ENCODE data around the gene RBBP9.
A peak's percentile ranks its signal among the peaks of the same experiment; 100 is the strongest.
"Not testable (repeated sequence)": the region's sequence is repeated elsewhere in the genome, so short reads cannot be mapped to it uniquely, and the experiment has no call there.

Gene RBBP9

GRCh38 chr20:18507218-18508191 lies 10.5 kb upstream of the RBBP9 start, which contains the start of gene SEC23B:
Gene SEC23B, plus strand, starts transcription at chr20:18507940. Its CDS starts 2,896 bp downstream, at chr20:18510836.
- DNase-seq (ENCODE audit: low read depth): peak; percentile 99
- H3K4me3 ChIP-seq (ENCODE audit: low read depth, low read length): peak within 1 kb of the TSS; percentile 94
- no peak for TF ChIP-seq CTCF (conservative IDR thresholded peaks at IDR 0.05; ENCODE audit: low read depth, low read length)

GRCh38 chr20:18506744-18507143 lies 9.7 kb upstream of the RBBP9 start:
- TF ChIP-seq CTCF (conservative IDR thresholded peaks at IDR 0.05; ENCODE audit: low read depth, low read length): no peak
- H3K4me3 ChIP-seq (ENCODE audit: low read depth, low read length): peak overlapping the region; percentile 94
- DNase-seq (ENCODE audit: low read depth): no peak

GRCh38 chr20:18504479-18505060 lies 7.5 kb upstream of the RBBP9 start:
- H3K4me3 ChIP-seq (ENCODE audit: low read depth, low read length): peak overlapping the region; percentile 11
- no peak for TF ChIP-seq CTCF (conservative IDR thresholded peaks at IDR 0.05; ENCODE audit: low read depth, low read length)
- DNase-seq (ENCODE audit: low read depth): peak; percentile 55

- not testable (repeated sequence) for H3K4me3 ChIP-seq (ENCODE audit: low read depth, low read length); DNase-seq (ENCODE audit: low read depth)
These were observed 4.6 kb upstream of the RBBP9 start for GRCh38 chr20:18501672-18502071.

GRCh38 chr20:18497603-18498002 lies 578 bp upstream of the RBBP9 start:
- no peak overlapping the region for H3K4me3 ChIP-seq (ENCODE audit: low read depth, low read length)
- no peak for TF ChIP-seq CTCF (conservative IDR thresholded peaks at IDR 0.05; ENCODE audit: low read depth, low read length)
- DNase-seq (ENCODE audit: low read depth): no peak

GRCh38 chr20:18496042-18496441 lies 983 bp downstream of the RBBP9 start:
- H3K4me3 ChIP-seq (ENCODE audit: low read depth, low read length): peak overlapping the region; percentile 99
- no peak for DNase-seq (ENCODE audit: low read depth)

More at GRCh38 chr20:18496042-18496441, 983 bp downstream of the RBBP9 start:
- no peak for TF ChIP-seq CTCF (conservative IDR thresholded peaks at IDR 0.05; ENCODE audit: low read depth, low read length)
